Mesothelial cell of epicardium (in vitro differentiated cells): Measurements from ENCODE around the gene HOXD9. TPM values are rescaled to one million over a fixed set of nuclear protein-coding genes. Genes with fewer than 3 reads are reported as not detected.

ENCODE experiments used
- DNase-seq, 2 experiments: peaks; one replicate each; pipeline ENCODE4 v3.0.0; 2021; ENCODE audit warnings: low spot score in 2 of 2; ENCODE audit not compliant: unreplicated experiment in 2 of 2
- H3K27ac Mint-ChIP-seq: 2 replicates; pipeline ENCODE4 v1.8.0; 2021; ENCODE audit warnings: mixed read lengths
- H3K27me3 Mint-ChIP-seq: 2 replicates; pipeline ENCODE4 v1.8.0; 2021; ENCODE audit warnings: low read depth, mixed read lengths
- H3K36me3 Mint-ChIP-seq: 2 replicates; pipeline ENCODE4 v1.8.0; 2021; ENCODE audit warnings: mixed read lengths
- H3K4me1 Mint-ChIP-seq: 2 replicates; pipeline ENCODE4 v1.8.0; 2021; ENCODE audit warnings: mixed read lengths
- H3K4me3 Mint-ChIP-seq: 2 replicates; pipeline ENCODE4 v1.8.0; 2021; ENCODE audit warnings: mild to moderate bottlenecking, moderate library complexity, mixed read lengths
- H3K9me3 Mint-ChIP-seq: 2 replicates; pipeline ENCODE4 v1.8.0; 2021; ENCODE audit warnings: mixed read lengths
- total RNA-seq: library from RNA; stranded (reverse); gene quantifications from 3 replicates; pipeline ENCODE4 v1.2.1, GENCODE V29; 2021
- TF ChIP-seq, protein P1 (sequence below): fragments of 200-600 bp; sonication (generic); IDR thresholded peaks from one replicate; pipeline ENCODE4 v1.5.0; 2021; ENCODE audit warnings: antibody characterized with exemption; ENCODE audit not compliant: unreplicated experiment

HOXD9 gene
- total RNA-seq, 1 donor from 2014 or later = 1.1 TPM

DNA sequence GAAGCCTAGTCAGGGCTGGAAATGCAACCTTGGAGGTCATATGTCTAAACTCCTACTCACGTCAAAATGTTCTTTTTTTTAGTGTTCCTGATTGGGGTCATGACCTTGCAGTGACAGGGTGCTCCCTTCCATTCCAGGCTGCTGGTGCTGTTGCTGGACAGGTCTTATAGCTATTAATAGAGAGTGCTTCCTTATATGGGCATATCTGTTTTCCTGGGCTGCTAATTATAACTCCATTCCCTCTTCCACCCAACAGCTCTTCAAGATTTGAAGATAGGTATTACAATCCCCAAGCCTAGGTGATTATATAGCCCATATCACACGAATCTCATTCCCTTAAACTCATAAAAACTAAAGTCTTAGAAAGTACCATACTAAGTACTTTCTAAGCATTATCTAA lies 47.2 kb downstream of the HOXD9 start:
- TF ChIP-seq, protein P1, sequence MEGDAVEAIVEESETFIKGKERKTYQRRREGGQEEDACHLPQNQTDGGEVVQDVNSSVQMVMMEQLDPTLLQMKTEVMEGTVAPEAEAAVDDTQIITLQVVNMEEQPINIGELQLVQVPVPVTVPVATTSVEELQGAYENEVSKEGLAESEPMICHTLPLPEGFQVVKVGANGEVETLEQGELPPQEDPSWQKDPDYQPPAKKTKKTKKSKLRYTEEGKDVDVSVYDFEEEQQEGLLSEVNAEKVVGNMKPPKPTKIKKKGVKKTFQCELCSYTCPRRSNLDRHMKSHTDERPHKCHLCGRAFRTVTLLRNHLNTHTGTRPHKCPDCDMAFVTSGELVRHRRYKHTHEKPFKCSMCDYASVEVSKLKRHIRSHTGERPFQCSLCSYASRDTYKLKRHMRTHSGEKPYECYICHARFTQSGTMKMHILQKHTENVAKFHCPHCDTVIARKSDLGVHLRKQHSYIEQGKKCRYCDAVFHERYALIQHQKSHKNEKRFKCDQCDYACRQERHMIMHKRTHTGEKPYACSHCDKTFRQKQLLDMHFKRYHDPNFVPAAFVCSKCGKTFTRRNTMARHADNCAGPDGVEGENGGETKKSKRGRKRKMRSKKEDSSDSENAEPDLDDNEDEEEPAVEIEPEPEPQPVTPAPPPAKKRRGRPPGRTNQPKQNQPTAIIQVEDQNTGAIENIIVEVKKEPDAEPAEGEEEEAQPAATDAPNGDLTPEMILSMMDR = no peak
- H3K27ac Mint-ChIP-seq = no peak overlapping the region
- H3K27me3 Mint-ChIP-seq = peaks cover 98% of the 10 kb centered on the region
- no peak for DNase-seq
- no peaks in the 10 kb centered on the region for H3K9me3 Mint-ChIP-seq
- H3K4me1 Mint-ChIP-seq = peaks cover 15% of the 10 kb centered on the region
- H3K36me3 Mint-ChIP-seq = no peaks in the 10 kb centered on the region
- no peak overlapping the region for H3K4me3 Mint-ChIP-seq

GRCh38 chr2:176170602-176171305 lies 48.2 kb downstream of the HOXD9 start:
- TF ChIP-seq, protein P1 = no peak
- no peak overlapping the region for H3K4me3 Mint-ChIP-seq
- H3K4me1 Mint-ChIP-seq = peaks cover 12% of the 10 kb centered on the region
- DNase-seq = no peak
- peaks cover 98% of the 10 kb centered on the region for H3K27me3 Mint-ChIP-seq
- no peaks in the 10 kb centered on the region for H3K36me3 Mint-ChIP-seq
- H3K27ac Mint-ChIP-seq = no peak overlapping the region
- H3K9me3 Mint-ChIP-seq = no peaks in the 10 kb centered on the region

DNA sequence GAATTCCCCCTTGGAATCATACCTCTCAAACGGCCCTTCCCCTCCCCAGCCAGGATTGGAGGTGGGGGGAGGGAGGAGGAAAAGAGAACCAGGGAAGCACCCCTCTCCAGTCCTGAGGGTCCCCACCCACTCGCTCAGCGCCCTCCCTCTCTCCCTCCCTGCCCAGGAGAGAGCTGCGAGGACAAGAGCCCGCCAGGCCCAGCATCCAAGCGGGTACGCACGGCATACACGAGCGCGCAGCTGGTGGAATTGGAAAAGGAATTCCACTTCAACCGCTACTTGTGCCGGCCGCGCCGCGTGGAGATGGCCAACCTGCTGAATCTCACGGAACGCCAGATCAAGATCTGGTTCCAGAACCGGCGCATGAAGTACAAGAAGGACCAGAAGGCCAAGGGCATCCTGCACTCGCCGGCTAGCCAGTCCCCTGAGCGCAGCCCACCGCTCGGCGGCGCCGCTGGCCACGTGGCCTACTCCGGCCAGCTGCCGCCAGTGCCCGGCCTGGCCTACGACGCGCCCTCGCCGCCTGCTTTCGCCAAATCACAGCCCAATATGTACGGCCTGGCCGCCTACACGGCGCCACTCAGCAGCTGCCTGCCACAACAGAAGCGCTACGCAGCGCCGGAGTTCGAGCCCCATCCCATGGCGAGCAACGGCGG lies 49.0 kb downstream of the HOXD9 start:
- TF ChIP-seq, protein P1 = no peak
- Mint-ChIP-seq H3K27ac (no peak overlapping the region), H3K9me3 (no peaks in the 10 kb centered on the region), H3K4me3 (no peak overlapping the region), H3K36me3 (no peaks in the 10 kb centered on the region), H3K4me1 (peaks cover 10% of the 10 kb centered on the region), H3K27me3 (peaks cover 98% of the 10 kb centered on the region)
- no peak for DNase-seq

DNA sequence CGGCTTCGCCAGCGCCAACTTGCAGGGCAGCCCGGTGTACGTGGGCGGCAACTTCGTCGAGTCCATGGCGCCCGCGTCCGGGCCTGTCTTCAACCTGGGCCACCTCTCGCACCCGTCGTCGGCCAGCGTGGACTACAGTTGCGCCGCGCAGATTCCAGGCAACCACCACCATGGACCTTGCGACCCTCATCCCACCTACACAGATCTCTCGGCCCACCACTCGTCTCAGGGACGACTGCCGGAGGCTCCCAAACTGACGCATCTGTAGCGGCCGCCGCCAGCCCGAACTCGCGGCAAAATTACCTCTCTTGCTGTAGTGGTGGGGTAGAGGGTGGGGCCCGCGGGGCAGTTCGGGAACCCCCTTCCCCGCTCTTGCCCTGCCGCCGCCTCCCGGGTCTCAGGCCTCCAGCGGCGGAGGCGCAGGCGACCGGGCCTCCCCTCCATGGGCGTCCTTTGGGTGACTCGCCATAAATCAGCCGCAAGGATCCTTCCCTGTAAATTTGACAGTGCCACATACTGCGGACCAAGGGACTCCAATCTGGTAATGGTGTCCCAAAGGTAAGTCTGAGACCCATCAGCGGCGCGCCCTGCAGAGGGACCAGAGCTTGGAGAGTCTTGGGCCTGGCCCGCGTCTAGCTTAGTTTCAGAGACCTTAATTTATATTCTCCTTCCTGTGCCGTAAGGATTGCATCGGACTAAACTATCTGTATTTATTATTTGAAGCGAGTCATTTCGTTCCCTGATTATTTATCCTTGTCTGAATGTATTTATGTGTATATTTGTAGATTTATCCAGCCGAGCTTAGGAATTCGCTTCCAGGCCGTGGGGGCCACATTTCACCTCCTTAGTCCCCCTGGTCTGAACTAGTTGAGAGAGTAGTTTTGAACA lies 49.7 kb downstream of the HOXD9 start:
- H3K9me3 Mint-ChIP-seq = no peaks in the 10 kb centered on the region
- TF ChIP-seq, protein P1 = no peak
- peak in 1 of 2 experiments; percentile 39 for DNase-seq

GRCh38 chr2:176172895-176173566 lies 50.5 kb downstream of the HOXD9 start:
- H3K27ac Mint-ChIP-seq = no peak overlapping the region
- H3K36me3 Mint-ChIP-seq = peaks cover 2% of the 10 kb centered on the region
- no peak overlapping the region for H3K4me3 Mint-ChIP-seq
- H3K9me3 Mint-ChIP-seq = no peaks in the 10 kb centered on the region
- H3K4me1 Mint-ChIP-seq = peaks cover 10% of the 10 kb centered on the region
- DNase-seq = no peak
- H3K27me3 Mint-ChIP-seq = peaks cover 98% of the 10 kb centered on the region
- TF ChIP-seq, protein P1 = no peak

More for the DNA sequence above, 49.7 kb downstream of the HOXD9 start:
- peaks cover 10% of the 10 kb centered on the region for H3K4me1 Mint-ChIP-seq
- H3K27me3 Mint-ChIP-seq = peaks cover 98% of the 10 kb centered on the region
- no peak overlapping the region for H3K4me3 Mint-ChIP-seq
- no peak overlapping the region for H3K27ac Mint-ChIP-seq
- peaks cover 2% of the 10 kb centered on the region for H3K36me3 Mint-ChIP-seq
